ENCODE data around the gene AKR1B15.

GRCh38 chr7:134605978-134606923, 57.3 kb downstream of the AKR1B15 start:
- no peak for TF ChIP-seq POLR2A (IDR thresholded peaks at IDR 0.05)
- TF ChIP-seq, protein P1, sequence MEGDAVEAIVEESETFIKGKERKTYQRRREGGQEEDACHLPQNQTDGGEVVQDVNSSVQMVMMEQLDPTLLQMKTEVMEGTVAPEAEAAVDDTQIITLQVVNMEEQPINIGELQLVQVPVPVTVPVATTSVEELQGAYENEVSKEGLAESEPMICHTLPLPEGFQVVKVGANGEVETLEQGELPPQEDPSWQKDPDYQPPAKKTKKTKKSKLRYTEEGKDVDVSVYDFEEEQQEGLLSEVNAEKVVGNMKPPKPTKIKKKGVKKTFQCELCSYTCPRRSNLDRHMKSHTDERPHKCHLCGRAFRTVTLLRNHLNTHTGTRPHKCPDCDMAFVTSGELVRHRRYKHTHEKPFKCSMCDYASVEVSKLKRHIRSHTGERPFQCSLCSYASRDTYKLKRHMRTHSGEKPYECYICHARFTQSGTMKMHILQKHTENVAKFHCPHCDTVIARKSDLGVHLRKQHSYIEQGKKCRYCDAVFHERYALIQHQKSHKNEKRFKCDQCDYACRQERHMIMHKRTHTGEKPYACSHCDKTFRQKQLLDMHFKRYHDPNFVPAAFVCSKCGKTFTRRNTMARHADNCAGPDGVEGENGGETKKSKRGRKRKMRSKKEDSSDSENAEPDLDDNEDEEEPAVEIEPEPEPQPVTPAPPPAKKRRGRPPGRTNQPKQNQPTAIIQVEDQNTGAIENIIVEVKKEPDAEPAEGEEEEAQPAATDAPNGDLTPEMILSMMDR (IDR thresholded peaks at IDR 0.05), result peak; percentile 67 to 87 (median 79)

Measured in uterus (tissue), 2 donors.